CD4-positive, alpha-beta T cell treated with Interleukin-17A for 1 hour (primary cell): ENCODE data around the gene GPC1.

Experiments
- DNase-seq: peaks from one replicate; pipeline ENCODE4 v3.0.0-alpha.2; 2020

The GPC1 gene

GRCh38 chr2:240502430-240503121, 67.1 kb downstream of the GPC1 start:
- DNase-seq: no peak

GRCh38 chr2:240503375-240503774, 67.9 kb downstream of the GPC1 start:
- DNase-seq: no peak

- no peak for DNase-seq
These were observed 68.4 kb downstream of the GPC1 start for GRCh38 chr2:240503848-240504247.

DNA sequence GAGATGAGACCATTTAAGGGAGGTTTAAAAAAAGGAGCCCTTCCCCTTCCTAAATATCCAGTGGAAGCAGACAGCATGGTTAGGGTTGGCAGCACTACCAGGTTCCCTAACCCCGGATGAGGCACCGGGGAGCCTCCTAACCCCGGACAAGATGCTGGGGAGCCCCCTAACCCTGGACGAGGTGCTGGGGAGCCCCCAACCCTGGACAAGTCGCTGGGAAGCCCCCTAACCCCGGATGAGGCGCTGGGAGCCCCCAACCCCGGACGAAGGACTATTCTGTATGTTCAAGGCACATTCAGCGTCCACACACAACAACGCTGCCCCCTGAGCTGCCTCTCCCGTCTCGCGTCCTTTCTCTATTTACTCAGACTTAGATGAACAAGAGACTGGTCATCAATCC, 70.4 kb downstream of the GPC1 start:
- no peak for DNase-seq

- no peak for DNase-seq
These were observed 71.1 kb downstream of the GPC1 start for GRCh38 chr2:240506406-240507059.

DNA sequence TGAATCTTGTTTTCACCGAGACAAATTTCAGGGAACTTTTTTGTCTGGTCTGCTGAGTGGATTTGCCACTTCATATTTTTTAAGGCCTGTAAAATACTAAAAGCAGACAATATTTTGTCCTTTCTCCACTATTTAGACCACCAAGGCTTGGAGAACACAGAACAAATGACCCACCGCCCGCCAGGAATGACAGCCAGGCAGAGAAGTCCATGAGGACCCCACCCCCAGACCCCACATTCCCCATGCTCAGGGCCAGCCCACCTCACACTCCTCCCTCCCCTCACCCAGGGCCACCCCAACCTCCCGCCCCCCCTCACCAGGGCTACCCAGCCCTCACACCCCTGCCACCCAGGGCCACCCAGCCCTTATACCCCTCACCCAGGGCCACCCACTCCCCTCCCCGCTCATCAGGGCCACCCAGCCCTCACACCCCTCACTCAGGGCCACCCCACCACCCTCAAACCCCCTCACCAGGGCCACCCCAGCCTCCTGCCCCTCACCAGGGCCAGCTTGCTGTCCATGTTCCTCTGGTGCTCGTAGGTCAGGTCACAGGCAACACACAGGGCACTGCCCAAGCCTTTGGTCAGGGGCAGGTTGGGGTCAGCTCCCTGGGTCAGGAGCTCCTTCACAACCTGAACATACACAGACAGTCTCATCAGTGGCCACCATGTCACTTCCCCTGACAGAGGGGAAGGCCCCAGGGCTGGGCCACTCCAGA, 71.8 kb downstream of the GPC1 start:
- no peak for DNase-seq

DNA sequence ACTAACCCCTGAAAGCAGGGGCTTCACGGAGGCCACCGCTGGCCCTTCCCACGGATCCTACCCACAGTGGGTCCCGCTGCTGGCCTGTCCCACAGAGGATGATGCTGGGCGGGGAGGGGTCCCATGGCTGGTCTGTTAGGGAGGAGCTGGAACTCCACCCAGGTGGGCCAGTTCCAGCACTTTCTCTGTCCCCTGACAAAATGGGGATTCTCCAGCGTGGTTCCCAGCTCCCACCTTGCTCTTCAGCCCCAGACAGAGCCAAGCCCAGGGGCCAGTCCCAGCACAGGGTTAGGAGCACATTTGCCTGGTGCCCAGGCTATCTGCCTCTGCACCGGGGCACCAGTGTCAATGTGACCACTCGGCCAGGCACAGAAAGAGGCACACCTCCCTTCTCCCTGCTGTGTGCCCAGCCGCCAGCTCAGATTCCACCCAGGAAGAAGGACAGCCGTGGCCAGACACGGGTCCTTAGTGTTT, 72.4 kb downstream of the GPC1 start:
- no peak for DNase-seq

DNA sequence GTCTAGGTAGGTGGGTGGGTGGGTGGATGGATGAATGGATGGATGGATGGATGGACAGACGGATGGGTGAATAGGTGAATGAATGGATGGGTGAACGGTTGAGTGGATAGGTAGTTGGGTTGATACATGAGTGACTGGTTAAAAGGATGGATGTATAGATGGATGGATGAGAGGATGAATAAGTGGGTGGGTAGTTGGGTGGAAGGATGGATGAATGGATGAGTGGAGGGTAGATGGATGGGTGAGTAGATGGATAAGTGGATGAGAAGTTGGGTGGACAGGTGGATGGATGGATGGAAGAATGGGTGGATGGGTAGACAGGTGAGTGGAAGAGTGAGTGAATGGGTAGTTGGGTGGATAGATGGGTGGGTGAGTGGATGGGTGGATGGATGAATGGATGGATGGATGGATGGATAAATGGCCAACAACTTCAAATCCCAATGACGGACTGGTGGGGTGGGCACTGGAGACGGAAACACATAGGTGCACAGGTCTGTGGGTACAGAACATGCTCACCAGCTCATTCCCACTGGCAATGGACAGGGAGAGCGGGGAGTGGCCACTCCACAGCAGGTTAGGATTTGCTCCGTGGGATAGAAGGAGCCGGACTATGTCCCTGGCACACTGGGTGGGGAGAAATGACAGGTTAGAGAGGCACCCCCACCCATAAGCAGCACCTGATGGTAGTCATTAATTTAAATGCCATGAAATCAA, 73.5 kb downstream of the GPC1 start:
- DNase-seq: no peak

DNA sequence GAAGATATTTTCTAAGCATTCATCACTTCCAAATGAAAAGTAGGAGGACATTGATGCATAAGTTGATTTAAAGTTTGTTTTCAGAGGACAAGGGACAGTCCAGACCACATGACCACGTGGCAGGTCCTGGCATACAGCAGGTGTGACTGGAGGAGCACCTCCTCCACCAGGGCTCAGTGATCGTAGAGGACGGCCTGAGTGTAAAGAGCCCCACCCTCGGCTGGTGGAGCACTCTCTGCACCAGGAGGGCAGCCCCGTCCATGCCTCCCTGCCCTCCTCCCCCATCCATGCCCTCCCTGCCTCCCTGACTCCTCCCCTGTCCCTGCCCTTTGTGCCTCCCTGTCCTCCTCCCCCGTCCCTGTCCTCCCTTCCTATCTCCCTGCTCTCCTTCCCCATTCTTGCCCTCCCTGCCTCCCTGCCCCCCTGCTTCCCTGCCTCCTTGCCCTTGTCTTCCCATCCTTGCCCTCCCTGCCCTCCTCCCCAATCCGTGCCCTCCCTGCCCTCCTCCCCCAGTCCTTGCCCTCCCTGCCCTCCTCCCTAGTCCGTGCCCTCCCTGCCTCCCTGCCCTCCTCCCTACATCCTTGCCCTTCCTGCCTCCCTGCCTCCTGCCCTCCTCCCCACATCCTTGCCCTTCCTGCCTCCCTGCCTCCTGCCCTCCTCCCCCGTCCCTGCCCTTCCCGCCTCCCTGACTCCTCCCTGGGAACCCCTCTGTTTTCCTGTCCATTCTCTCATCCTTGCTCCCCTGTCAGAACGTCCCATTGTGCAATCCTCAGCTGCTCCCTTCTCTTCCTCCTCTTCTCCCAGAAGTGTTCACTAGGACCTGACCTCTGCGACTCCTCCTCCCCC, 74.4 kb downstream of the GPC1 start:
- DNase-seq: no peak

DNA sequence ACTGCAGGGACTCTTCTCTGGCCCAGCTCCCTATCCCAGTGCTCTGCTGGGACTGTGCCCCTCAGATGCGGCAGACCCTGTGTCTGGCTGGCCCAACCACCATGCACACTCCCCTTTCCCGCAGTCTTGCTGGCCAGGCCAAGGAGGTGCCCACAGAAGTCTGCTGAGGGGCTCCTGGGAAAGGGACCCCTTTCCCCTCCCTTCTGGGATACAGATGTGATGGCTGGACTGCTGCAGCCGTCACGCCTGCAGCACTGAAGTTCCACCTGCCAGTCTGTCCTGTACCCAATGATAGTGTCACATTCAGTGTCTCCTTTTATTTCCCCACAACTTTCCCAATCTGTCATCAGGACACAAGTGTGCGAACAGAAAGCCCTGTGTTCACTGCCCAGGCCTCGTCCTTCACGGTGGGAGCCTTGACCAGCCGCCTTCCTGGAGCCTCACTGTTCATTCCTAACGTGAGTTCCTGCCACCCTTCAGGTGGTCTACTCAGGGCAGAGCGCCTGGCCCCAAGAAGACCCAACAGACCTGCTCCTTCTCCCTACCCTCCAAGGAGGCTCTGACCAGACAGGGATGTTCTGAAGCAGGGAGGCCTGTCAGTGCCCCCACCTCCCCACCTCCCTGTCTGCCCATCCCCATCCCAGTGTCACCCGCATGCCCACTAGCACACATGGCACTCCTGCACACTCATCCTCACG, 75.2 kb downstream of the GPC1 start:
- DNase-seq: no peak

- DNase-seq: no peak
These were observed 76.1 kb downstream of the GPC1 start for GRCh38 chr2:240511351-240512108.

GRCh38 chr2:240512109-240512485, 76.6 kb downstream of the GPC1 start:
- no peak for DNase-seq

- DNase-seq: no peak
These were observed 77.4 kb downstream of the GPC1 start for GRCh38 chr2:240512666-240513535.

DNA sequence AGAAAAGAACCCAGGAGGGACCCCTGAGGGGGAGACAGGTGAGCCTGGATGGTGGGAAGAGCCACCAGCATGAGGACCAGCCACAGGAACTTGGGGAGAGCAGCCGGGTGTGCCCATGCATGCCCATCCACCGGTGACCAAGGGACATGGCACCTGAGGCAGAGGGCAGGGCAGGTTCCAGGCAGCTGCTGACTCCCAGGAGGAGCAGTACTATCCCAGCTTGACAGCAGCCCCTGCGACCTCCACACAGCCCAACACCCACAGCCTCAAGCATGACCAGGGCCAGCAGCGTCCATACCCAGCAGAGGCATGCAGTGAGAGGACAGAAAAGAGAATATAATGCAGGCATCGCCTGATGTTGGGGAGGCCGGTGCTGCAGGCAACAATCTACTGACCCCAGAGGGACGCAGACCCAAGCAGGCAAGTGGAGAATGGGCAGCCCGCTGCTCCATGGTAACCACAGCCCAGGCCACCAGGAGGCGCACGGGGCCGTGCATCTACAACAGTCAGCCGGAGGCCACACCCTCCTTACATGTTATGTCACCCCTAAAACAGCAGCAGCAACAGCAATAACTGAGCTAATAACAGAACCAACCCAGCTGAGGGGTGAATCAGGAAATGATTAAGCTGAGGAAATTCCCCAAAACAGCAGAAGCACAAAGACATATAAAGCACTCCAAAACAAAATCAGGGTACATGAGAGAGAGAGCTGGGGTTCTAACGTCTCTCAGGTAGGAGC, 78.3 kb downstream of the GPC1 start:
- peak; percentile 87 for DNase-seq

DNA sequence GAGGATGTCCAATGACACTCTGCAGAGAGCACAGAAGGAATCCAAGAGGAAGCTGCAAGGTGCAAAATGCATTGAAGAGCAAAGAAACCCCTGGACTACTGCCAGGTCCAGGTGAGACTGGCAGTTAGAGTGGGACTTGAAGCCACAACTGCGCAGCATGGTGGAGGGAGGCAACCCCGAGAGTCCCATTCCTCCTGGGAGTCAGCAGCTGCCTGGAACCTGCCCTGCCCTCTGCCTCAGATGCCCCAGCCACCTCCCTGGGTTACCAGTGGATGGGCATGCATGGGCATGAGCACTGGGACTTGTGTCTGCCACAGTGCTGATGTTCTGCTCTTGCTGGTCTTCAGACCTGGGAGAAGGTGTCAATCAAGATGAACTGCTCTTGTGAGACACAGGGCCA, 79.2 kb downstream of the GPC1 start:
- no peak for DNase-seq

DNA sequence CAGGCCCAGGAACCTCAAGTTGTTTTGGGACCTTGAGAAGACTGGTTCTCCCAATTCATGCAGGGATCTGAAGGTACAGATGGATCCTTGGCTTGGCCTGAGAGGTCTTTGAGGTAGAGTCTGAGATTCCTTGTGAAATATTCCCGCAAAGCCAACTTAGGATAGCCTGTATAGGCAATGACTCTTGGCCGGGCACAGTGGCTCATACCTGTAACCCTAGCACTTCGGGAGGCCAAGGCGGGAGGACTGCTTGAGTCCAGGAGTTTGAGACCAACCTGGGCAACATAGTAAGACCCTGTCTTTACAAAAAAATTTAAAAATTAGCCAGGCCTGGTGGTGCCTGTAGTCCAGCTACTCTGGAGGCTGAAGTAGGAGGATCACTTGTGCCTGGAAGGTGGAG, 81.9 kb downstream of the GPC1 start:
- no peak for DNase-seq
